ENCODE results near the gene PANK1. TPM values are rescaled to one million over a fixed set of nuclear protein-coding genes. Genes with fewer than 3 reads are reported as not detected.

The PANK1 gene
- total and polyA plus RNA-seq, 2 of the 4 experiments (the other 2 are of a cell fraction) = 3.0 to 8.8 TPM

DNA sequence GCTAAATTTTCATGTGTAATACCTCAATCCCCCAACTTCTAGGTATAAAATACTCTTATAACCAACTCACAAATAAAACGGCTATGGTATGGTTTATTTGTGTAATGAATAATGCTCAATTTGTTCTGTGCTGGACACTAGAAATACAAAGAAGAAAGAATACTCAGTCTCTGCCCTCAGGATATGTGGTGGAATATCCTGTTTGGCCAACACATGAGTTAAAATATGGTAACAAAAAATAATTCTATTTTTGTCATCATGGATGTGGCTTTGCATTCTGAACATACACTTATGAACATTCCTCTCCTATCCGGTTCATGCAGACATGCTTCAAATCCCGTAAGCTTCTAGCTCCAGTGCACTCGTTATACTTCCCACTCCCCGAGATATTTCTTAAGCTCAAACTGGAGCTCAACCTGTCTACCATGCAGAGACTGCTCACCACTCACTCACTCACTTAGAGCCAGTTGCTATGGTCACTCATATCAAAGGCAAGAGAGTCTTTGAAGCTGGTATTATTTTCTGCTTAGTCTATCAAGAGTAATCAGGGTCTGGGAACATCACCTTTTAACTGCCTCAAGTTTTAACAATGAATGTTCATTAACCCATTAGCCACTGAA, 55.8 kb downstream of the PANK1 start:
- Histone ChIP-seq H3K4me3 (ENCODE audit: insufficient read depth, low read depth, low read length) (no peak overlapping the region), H2BK120ac (ENCODE audit: low read depth, low read length) (no peak overlapping the region), H3K18ac (ENCODE audit: low read depth, low read length) (no peak overlapping the region; the same call in 1 of the 2 replicates), H4K8ac (ENCODE audit: low read depth in 2 of 2, low read length in 2 of 2) (no peak overlapping the region), H3K56ac (ENCODE audit: extremely low read depth, insufficient read depth, low read length) (no peak overlapping the region), H3K9ac (ENCODE audit: low read depth, low read length) (no peak overlapping the region), H3K4me1 (ENCODE audit: control insufficient read depth, insufficient read depth, low read length) (peaks cover 10% of the 10 kb centered on the region), H3K4ac (ENCODE audit: low read depth, low read length) (no peak overlapping the region), H4K5ac (ENCODE audit: low read depth, low read length) (no peak overlapping the region), H3K36me3 (ENCODE audit: control insufficient read depth, insufficient read depth, low read length) (no peaks in the 10 kb centered on the region), H4K91ac (ENCODE audit: insufficient read depth, low read depth, low read length) (no peak overlapping the region), H2AK9ac (replicated peaks; ENCODE audit: low read depth, low read length, poor library complexity) (no peak overlapping the region), H2BK20ac (ENCODE audit: low read depth, low read length) (no peak overlapping the region), H3K14ac (replicated peaks; ENCODE audit: low read depth, low read length) (no peak overlapping the region), H4K20me1 (ENCODE audit: insufficient read depth, low read length) (no peaks in the 10 kb centered on the region), H3K23ac (ENCODE audit: low read depth, low read length) (no peak overlapping the region), H3K9me3 (ENCODE audit: control insufficient read depth, insufficient read depth, low read length) (no peaks in the 10 kb centered on the region; the same call in 1 of the 2 replicates), H3K9me1 (ENCODE audit: insufficient read depth, low read length) (peaks cover 6% of the 10 kb centered on the region), H2AK5ac (ENCODE audit: low read depth, low read length) (no peak overlapping the region), H3K27ac (ENCODE audit: insufficient read depth, low read length) (no peak overlapping the region), H3K27me3 (ENCODE audit: control insufficient read depth, insufficient read depth, low read length) (no peaks in the 10 kb centered on the region), H3K79me1 (ENCODE audit: low read depth in 1 of 2, low read length in 2 of 2) (no peaks in the 10 kb centered on the region; a peak in 1 of 4 replicates), H3K4me2 (ENCODE audit: low read depth, low read length) (no peak overlapping the region), H2BK5ac (ENCODE audit: low read depth, low read length, poor library complexity, severe bottlenecking) (no peak overlapping the region), H2AFZ (replicated peaks; ENCODE audit: low read length, poor library complexity) (no peak overlapping the region), H2BK15ac (ENCODE audit: low read depth, low read length) (no peak overlapping the region)
- no peak for ATAC-seq (ENCODE audit: low read depth)
- POLR2A ChIA-PET (ENCODE audit: unreplicated experiment) = no interaction called here
- intact Hi-C loops (cut with micrococcal nuclease) = no loop called here
- TF ChIP-seq, protein P1, sequence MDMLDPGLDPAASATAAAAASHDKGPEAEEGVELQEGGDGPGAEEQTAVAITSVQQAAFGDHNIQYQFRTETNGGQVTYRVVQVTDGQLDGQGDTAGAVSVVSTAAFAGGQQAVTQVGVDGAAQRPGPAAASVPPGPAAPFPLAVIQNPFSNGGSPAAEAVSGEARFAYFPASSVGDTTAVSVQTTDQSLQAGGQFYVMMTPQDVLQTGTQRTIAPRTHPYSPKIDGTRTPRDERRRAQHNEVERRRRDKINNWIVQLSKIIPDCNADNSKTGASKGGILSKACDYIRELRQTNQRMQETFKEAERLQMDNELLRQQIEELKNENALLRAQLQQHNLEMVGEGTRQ (IDR thresholded peaks at IDR 0.05; ENCODE audit: low read depth, low read length) = no peak
- no peak for TF ChIP-seq CEBPB (IDR thresholded peaks at IDR 0.05; ENCODE audit: low read depth, low read length)
- no peak for TF ChIP-seq CTCF (conservative IDR thresholded peaks at IDR 0.05; ENCODE audit: low read depth, low read length)
- TF ChIP-seq RAD21 (IDR thresholded peaks at IDR 0.05; ENCODE audit: low read length) = no peak
- TF ChIP-seq FOS (IDR thresholded peaks at IDR 0.05; ENCODE audit: low read depth, low read length) = no peak
- no peak for TF ChIP-seq MXI1 (IDR thresholded peaks at IDR 0.05; ENCODE audit: borderline replicate concordance, low read depth, low read length)
- no peak for TF ChIP-seq RFX5 (IDR thresholded peaks at IDR 0.05; ENCODE audit: low read depth, low read length)
- no peak for TF ChIP-seq SMC3 (IDR thresholded peaks at IDR 0.05; ENCODE audit: low read depth, low read length)
- no peak for TF ChIP-seq MAFK (IDR thresholded peaks at IDR 0.05; ENCODE audit: low read depth, low read length)
- TF ChIP-seq, protein P2, sequence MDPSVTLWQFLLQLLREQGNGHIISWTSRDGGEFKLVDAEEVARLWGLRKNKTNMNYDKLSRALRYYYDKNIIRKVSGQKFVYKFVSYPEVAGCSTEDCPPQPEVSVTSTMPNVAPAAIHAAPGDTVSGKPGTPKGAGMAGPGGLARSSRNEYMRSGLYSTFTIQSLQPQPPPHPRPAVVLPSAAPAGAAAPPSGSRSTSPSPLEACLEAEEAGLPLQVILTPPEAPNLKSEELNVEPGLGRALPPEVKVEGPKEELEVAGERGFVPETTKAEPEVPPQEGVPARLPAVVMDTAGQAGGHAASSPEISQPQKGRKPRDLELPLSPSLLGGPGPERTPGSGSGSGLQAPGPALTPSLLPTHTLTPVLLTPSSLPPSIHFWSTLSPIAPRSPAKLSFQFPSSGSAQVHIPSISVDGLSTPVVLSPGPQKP (IDR thresholded peaks at IDR 0.05; ENCODE audit: borderline replicate concordance, low read depth, low read length) = no peak
- no peak for TF ChIP-seq MAZ (IDR thresholded peaks at IDR 0.05; ENCODE audit: borderline replicate concordance, low read depth, low read length)
- no peak for TF ChIP-seq POLR2A (IDR thresholded peaks at IDR 0.05; ENCODE audit: low read depth, low read length)
- no peak for TF ChIP-seq BHLHE40 (IDR thresholded peaks at IDR 0.05; ENCODE audit: low read depth, low read length)
- no peak for TF ChIP-seq RCOR1 (IDR thresholded peaks at IDR 0.05; ENCODE audit: insufficient replicate concordance, low read length)
- TF ChIP-seq NFE2L2 (IDR thresholded peaks at IDR 0.05; ENCODE audit: low read depth, low read length) = no peak
- no peak for TF ChIP-seq CHD1 (IDR thresholded peaks at IDR 0.05; ENCODE audit: low read depth, low read length)
- WGBS, 2 experiments (ENCODE audit: extremely low coverage in 2 of 2, insufficient read length in 1 of 2) = no CpG with 5 or more reads among the region's 5 CpGs
- CTCF ChIA-PET = interaction anchor here (0.6 kb wide), 1 partner anchor 559 kb away, joined by 3 read pairs; no protein-coding TSS in a partner anchor
- no peak for DNase-seq
- dilution Hi-C loops (cut with HindIII; ENCODE audit: low sequenced_read_pairs, unreplicated experiment) = no loop called here
- no TSS peak for BruUV-seq (replicated peaks)
- in situ Hi-C loops (cut with MboI; ENCODE audit: low sequenced_read_pairs) = no loop called here

Measured in IMR-90 (cell line).